Activated T-helper 1 cell treated with Interleukin-2 at 50 U/mL for 16 hours (primary cell): Measurements from ENCODE around the gene IZUMO4.
A peak's percentile ranks its signal among the peaks of the same experiment; 100 is the strongest.
"Not testable (repeated sequence)": the region's sequence is repeated elsewhere in the genome, so short reads cannot be mapped to it uniquely, and the experiment has no call there.

Experiments used
- DNase-seq: peaks from one replicate; pipeline ENCODE4 v3.0.0-alpha.2; 2020; ENCODE audit warnings: low read depth

The IZUMO4 gene

DNA sequence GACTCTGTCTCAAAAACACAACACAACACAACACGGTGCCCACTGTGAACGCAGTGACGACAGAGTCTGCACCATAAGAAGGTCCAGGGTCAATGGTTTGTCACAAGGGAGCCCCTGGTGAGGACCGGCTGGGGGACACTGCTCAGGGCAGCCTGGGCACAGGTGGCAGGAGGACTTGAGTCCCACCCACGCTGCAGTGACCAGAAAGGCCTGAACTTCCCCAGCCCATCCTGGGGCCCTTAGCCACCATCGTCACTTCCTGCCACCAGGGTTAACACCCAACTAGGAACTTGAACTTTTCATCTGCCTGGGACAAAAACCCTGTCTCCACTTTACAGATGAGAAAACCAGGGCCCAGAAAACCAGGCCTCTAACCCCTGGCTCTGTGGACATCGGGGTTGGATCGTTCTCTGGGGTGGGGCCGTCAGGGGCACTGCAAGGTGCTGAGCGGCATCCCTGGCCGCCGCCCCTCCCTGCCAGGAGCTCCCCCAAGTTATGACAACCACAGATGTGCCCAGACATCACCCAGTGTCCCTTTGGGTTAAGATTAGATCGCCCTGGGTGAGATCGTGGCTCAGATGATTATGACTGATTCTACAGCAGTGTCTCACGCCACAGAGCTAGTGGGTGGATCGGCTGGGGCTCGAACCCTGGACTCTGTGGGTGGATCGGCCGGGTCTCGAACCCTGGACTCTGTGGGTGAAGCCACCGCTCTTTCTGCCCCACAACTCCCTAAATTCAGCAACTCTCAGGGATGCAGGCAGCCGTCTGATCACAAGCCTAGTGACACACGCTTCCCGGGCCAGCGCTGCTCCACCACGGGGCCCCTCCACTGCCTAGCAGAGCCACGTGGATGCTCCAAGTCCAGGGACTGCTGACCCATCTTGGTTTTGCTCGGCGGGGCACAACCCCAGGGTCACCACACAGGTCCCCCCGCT, 14.6 kb upstream of the IZUMO4 start:
- DNase-seq = no peak

DNA sequence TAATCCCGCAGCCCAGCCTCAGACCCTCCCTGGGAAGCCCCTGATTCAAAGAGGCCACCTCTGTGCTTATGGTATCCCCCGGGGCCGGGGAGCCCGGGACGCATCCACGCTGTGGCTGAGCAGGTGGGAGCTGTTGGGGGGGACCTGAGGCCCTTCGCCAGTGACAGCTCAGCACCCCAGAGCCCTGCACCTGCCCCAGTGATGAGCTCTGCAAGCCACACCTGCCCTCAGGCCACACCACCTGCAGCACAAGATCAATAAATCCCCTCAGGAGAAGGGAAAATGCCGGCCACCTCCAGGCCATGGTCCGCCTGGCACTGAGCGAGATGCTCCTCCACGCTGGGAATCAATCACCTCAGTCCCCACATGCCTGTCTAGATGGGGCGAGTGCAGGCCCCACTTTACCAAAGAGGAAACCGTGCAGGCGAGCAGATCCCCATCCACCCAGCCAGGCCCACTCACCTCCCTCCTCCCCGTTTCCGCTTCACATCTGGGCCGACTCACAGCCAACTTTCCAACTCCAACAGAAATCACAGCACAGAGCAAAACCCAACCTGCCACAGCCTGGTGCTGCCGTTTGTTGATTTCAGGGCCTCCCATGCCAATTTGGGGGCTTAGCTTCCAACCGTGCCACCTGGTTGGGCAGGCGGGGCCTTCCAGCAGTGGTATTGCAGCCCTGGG, 13.4 kb upstream of the IZUMO4 start:
- peak; percentile 62 for DNase-seq

DNA sequence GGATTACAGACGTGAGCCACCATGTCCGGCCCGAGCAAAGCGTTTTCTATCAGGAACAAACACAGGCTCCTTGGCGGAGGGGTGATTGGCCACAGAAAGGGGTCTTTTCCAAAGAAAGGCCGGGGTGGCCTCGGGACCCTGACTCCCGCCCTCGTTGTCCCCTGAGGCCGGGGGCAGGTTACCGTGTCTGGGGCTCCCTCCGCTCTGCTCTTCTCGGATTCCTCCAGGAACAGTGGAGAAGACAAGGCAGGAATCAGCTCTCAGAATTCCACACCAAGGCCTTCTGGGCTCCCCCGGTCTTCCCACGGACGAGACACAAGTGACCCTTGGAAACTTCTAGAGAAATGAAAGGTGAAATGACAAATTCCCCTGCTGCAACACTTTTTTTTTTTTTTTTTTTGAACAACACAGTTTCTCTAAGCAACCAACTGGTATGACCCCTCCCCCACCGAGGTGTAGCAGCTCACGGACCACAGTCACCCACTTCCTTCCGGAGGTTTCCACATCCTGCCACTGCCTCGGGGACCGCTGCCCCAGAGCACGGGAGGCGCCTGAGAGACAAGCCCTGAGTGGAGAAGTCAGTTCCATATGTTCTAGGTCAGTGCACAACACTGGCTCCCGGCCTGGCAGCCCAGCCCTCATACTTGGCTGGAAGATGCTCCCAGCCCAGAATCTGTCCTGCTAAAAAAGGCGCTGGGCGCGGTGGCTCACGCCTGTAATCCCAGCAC, 11.6 kb upstream of the IZUMO4 start:
- peak; percentile 92 for DNase-seq

DNA sequence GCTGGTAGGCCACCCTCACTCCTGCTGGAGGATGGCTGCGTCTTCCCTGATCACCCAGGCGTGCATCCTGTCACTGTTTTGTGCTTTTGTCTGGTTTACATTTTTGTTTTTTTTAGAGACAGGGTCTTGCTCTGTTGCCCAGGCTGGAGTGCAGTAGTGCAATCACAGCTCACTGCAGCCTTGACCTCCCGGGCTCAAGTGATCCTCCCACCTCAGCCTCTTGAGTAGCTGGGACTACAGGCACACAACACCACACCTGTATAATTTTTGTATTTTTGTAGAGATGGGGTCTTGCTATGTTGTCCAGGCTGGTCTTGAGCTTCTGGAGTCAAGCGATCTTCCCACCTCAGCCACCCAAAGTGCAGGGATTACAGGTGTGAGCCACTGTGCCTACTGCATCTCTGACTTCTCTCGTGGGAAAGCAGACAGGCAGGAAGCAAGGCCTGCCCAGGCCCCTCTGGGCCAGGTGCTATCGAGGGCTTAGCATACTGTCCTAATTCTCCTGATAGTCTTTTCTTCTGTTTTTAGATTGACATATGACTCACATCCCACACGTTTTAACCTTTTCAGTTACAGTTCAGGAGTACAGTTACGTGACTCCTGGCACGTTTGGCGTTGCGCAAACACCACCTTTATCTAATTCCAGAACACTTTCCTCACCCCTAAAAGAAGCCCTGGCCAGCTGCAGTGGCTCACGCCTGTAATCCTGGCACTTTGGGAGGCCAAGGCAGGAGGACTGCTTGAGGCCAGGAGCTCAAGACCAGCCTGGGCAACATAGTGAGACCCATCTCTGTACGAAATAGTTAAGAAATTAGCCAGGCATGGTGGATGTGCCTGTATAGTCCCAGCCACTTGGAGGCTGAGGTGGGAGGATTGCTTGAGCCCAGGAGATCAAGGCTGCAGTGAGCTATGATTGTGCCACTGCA, 9.8 kb upstream of the IZUMO4 start:
- DNase-seq = not testable (repeated sequence)

DNA sequence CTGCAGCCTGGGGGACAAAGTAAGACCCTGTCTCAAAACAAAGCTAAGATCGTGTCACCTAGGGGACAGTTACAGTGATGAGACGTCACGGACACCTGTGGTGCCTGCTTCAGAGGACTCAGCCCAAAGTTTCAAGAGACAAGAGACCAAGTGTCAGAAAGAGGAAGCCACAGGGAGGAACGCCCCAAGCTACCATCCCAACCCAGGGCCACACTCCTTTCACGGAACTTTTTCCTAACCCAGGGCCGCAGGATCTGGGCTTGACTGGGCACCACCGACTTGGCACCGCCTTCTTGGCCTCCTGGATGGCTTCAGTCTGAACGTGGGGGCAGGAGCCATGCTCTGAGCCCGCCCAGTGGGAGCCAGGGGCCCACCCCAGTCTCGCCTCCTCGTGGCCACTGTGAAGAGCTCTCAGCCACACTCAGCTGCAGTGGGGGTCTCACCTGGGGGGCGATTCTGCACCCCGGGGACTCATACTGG, 9.1 kb upstream of the IZUMO4 start:
- DNase-seq = no peak

DNA sequence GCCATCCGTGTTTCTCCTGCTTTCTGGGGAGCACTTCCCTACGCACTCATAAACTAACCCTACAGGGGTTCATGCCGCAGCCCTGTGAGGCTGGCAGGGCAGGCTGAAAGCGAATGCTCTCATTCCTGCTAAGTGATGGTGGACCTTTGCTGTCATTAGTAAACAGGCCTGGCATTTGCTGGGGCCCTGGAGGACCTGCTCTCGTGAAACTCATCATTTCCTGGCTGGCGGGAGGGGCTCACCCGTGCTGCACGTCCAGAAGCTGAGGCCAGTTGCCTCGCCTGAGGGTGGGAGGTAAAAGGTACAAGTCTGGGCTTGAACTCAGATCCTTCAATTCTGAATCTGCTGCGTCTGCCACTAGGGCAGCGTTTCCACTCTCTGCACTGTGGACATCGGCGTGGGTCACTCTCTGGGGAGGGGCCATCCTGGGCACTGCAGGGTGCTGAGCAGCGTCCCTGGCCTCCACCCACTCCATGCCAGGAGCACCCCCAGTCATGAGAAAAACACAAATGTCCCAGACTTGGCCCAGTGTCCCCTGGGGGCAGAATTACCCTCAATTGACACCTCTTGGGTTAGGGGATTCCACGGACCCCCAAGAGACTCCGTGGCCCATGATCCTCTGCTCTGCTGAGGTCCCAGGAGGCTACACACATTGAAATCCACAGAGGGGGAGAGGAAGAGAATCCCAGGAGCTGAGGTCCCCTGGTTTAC, 7.6 kb upstream of the IZUMO4 start:
- DNase-seq = no peak

DNA sequence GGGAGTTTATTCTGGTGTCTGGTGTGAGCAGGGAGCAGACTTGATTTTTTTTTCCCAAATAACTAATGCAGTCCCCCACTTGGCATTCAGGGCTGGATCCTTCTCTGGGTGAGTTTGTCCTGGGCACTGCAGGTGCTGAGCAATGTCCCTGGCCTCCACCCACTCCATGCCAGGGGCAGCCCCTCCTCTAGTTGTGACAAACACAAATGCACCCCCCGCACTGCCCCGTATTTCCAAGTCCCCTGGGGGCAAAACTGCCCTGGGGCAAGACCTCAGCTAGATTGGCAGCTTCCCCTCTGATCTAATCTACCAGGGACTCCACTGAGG, 7.0 kb upstream of the IZUMO4 start:
- no peak for DNase-seq

DNA sequence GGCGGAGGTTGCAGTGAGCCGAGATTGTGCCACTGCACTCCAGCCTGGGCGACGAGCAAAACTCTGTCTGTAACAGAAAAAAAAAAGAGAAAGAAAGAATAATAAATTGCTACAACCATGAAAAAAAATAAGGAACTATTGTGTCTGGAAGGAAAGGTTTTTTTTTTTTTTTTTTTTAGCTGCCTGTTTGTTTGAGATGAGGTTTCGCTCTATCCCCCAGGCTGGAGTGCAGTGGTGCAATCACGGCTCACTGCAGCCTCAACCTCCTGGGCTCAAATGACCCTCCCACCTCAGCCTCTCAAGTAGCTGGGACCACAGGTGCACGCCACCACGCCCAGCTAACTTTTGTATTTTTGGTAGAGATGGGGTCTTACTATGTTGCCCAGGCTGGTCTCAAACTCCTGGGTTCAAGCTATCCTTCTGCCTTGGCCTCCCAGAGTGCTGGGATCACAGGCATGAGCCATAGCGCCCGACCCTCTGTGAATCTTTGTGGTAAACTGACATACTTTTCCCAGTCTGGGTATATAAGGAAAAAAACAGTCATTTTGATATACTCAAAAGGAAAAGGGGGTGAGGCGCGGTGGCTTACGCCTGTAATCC, 4.7 kb upstream of the IZUMO4 start:
- DNase-seq = not testable (repeated sequence)

DNA sequence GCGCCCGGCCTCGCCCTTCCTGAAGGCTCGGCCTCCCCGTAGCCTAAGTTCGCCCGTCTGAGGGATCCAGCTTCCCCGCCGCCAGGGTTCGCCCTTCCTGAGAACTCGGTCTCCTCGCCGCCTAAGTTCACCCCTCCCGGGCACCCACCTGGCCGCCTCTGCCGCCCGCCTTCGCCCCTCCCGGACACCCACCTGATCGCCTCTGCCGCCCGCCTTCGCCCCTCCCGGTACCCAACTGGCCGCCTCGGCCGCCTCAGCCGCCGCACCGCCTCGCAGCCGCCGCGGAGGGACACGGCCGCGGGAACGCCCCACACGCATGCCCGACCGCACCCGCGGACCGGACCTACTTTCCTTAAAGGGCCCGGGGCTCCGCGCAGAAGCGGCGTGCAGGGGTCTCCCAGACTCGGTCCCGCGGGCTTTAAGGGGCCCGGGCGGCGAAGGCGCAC, 658 bp upstream of the IZUMO4 start, which contains the start of gene MOB3A:
MOB3A (minus strand) TSS at position 293 of the 446 bp plus-strand sequence. CDS start 17,766 bp downstream, outside the sequence.
- peak; percentile 79 for DNase-seq

DNA sequence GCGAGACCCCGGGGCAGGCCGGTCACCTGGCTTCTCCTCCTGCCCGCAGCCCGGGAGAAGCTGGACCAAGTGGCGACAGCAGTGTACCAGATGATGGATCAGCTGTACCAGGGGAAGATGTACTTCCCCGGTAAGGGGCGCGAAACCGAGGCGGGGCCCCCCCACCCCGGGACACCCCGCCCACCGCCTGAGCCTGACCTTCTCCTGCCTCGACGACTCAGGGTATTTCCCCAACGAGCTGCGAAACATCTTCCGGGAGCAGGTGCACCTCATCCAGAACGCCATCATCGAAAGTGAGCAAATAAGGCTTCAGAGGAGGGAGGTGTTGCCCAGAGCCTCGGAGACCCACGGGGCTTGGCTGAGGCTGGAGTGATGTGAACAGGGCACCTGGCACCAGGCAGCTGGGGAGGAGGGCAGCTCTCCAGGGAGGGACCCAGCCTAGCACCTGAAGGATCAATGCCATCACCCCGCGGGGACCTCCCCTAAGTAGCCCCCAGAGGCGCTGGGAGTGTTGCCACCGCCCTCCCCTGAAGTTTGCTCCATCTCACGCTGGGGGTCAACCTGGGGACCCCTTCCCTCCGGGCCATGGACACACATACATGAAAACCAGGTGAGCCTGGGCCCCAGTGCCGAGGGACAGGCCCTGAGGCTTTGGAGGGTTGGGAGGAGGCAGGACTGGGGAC, 629 bp downstream of the IZUMO4 start:
- no peak for DNase-seq

DNA sequence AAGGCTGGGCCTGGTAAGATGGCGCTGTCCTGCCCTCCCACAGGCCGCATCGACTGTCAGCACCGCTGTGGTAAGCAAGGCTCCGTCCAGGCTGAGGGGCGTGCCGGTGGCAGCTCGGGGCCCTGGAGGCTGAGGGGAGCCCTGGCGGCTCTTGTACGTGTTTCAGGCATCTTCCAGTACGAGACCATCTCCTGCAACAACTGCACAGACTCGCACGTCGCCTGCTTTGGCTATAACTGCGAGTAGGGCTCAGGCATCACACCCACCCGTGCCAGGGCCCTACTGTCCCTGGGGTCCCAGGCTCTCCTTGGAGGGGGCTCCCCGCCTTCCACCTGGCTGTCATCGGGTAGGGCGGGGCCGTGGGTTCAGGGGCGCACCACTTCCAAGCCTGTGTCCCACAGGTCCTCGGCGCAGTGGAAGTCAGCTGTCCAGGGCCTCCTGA, 1.2 kb downstream of the IZUMO4 start:
- no peak for DNase-seq

DNA sequence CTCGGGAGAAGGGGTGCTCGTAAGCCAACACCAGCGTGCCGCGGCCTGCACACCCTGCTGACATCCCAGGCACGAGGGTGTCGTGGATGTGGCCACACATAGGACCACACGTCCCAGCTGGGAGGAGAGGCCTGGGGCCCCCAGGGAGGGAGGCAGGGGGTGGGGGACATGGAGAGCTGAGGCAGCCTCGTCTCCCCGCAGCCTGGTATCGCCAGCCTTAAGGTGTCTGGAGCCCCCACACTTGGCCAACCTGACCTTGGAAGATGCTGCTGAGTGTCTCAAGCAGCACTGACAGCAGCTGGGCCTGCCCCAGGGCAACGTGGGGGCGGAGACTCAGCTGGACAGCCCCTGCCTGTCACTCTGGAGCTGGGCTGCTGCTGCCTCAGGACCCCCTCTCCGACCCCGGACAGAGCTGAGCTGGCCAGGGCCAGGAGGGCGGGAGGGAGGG, 2.4 kb downstream of the IZUMO4 start:
- no peak for DNase-seq

DNA sequence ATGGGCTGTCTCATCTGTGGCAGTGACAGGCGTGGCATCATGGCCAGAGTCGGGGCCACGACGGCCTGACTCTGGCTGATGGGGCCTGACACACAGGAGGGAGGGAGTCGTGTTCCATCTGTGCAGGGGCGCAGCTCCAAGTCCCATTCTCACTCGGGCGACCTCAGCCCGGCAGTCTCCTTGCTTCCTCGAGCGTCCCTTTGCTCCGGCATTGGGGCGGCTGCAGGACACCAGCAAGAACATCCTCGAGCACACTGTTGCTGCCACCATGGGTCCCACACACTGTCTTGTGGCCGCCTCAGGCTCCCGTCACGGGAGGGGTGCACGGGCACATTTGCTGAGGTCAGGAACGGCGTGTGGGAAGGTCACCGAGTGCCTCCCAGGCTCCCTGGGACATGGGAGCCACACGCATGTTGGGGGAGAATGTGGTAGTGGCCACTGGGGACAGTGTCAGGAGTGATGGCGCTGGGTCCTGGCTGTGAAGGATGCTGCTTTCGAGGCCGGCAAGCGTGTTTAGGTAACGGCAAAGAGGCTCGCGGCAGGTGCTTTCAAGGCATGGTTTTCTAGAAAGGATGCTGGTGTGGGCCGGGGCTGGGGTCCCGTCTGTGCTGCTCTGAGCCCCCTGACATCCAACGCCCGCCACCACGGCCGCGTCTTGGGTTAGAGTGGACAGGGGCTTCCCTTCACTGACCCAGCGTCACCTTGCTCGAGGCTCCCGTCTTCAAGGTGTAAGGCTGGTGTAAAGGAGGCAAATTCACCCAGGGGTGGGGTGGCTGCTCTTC, 3.4 kb downstream of the IZUMO4 start:
- DNase-seq = no peak

DNA sequence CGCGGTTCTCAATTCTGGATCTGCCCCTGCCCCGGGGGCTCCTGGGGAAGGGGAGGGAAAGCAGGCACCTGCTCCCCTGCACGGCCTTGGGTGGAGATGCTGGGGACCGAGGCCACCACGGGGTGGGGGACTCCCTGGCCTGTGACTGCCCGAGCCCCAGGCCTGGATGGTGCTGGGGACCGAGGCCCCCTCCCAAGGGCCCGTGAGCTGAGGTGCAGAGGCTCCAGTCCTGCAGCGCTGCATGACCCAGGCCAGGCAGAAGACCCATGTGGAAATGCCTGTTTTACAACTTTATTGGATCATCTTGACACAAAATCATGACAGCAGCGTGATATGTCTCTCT, 4.0 kb downstream of the IZUMO4 start:
- no peak for DNase-seq

DNA sequence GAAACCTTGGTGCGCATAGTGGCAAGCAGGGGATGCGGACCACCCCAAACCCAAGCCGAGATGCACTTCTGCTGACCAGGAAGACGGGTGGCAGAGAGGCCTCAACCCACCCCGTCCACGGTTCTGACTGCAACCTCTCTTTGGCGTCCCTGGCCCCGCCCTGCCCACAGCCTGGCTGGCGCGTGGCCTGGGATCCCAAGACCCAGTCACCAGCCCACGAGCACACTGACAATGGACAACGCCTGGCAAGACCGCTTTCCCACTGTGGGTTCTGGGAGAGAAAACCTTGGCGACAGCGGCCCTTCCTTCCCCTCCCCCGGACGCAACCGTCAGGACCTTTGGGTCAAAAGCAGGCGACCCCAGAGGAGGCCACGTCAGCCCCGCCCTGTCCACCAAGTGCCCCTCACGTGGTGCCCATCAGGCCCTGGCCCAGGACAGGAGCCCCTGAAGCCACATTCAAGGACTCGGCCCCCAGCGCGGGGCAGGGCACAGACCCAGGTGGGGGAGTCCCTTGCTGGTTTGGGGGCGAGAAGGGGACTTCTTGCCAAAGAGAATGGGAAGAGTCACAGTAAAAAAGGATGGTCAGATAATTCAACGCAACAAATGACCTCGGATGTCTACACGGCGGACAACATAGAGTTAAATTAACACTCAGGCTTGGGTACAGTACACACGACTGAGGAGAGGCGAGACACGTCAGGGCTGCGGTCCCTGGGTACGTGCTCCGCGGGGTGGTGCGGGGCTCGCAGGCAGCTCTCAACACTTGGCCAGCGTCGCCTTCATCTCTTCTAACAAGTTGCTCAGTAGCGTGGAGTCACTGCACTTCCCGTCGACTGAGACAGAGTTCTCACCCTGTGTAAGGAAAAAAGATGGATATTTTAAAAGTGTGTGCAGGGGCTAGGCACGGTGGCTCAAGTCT, 5.0 kb downstream of the IZUMO4 start:
- no peak for DNase-seq

DNA sequence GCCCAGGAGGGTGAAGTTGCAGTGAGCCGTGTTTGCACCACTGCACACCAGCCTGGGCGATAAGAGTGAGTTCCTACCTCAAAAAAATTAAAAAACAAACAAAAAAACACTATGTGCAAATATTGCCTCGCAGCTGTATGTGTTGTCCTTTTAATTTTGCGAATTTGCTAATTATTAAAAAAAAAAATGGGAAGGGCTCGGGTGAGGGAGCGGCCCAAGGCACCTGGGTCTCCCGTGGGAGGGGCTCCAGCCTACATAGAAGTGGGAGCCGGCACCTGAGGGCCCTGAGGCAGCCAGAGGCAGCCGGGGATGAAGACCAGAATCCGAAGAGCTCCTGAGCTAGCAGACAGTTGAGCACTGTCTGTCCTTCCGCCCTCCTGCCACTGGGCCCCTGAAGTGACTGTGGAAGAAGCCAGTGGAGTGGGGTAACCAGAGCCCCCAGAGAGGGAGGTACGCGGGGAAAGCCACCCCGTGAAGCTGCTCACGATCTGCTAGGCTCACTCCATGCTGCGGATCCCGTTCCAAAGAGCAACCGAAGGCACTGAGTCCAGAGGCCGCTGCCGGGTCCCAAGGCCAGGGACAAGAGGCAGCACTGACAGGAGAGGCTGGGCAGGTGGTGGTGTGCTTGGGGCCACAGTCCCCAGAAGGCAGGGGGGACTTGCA, 6.5 kb downstream of the IZUMO4 start:
- DNase-seq = no peak
